OCI-LY7 (cell line): ENCODE measurements around the gene IGF1. TPM values are rescaled to one million over a fixed set of nuclear protein-coding genes. Genes with fewer than 3 reads are reported as not detected.

Experiments
- BruUV-seq: library from RNA; stranded (reverse); fragments of 400-500 nt; replicated peaks from 2 replicates; lab custom pipeline; 2021; lab: Mats Ljungman, UMichigan
- CTCF ChIA-PET: fragments of 300-600 bp; sonication (Branson Sonifier 250); formaldehyde crosslinking; loops from one replicate; lab custom pipeline; 2022; ENCODE audit warnings: antibody characterized with exemption; ENCODE audit not compliant: unreplicated experiment; lab: Charles Lee
- POLR2A ChIA-PET: fragments of 300-600 bp; sonication (Branson Sonifier 250); formaldehyde crosslinking; loops from one replicate; lab custom pipeline; 2022; ENCODE audit warnings: antibody characterized with exemption; lab: Charles Lee
- DNase-seq: peaks from one replicate; pipeline ENCODE4 v3.0.0-alpha.2; 2015; ENCODE audit warnings: low spot score
- H2AFZ ChIP-seq: fragments of 200-600 bp; sonication (generic), shearing (Covaris generic); 2 replicates; pipeline ENCODE4 v1.6.1; 2014; ENCODE audit warnings: mild to moderate bottlenecking, antibody characterized with exemption, low read length, moderate library complexity
- H3K27ac ChIP-seq: fragments of 200-600 bp; sonication (generic); 2 replicates; pipeline ENCODE4 v1.5.1; 2014; ENCODE audit warnings: mixed run types, low read depth, mild to moderate bottlenecking, moderate library complexity, low read length, inconsistent platforms; ENCODE audit not compliant: poor library complexity, severe bottlenecking
- H3K36me3 ChIP-seq: fragments of 200-600 bp; sonication (generic); 2 replicates; pipeline ENCODE4 v1.6.1; 2014; ENCODE audit warnings: mild to moderate bottlenecking, antibody characterized with exemption, low read length, moderate library complexity, mixed read lengths; ENCODE audit not compliant: insufficient read depth
- H3K4me1 ChIP-seq: fragments of 200-600 bp; sonication (generic); 2 replicates; pipeline ENCODE4 v1.5.1; 2014; ENCODE audit warnings: mild to moderate bottlenecking, low read length; ENCODE audit not compliant: insufficient read depth, poor library complexity, severe bottlenecking
- H3K4me2 ChIP-seq: fragments of 200-600 bp; sonication (generic); 2 replicates; pipeline ENCODE4 v1.6.1; 2014; ENCODE audit warnings: mild to moderate bottlenecking, low read length
- H3K4me3 ChIP-seq: fragments of 200-600 bp; sonication (generic); 2 replicates; pipeline ENCODE4 v1.5.1; 2014; ENCODE audit warnings: mild to moderate bottlenecking, low read depth, low read length; ENCODE audit not compliant: poor library complexity, severe bottlenecking
- H3K79me2 ChIP-seq: fragments of 200-600 bp; sonication (generic); 2 replicates; pipeline ENCODE4 v1.6.1; 2016; ENCODE audit warnings: low read depth, mild to moderate bottlenecking, low read length, moderate library complexity, mixed read lengths; ENCODE audit not compliant: insufficient read depth
- H3K9me2 ChIP-seq: fragments of 200-600 bp; sonication (generic); 2 replicates; pipeline ENCODE4 v1.6.1; 2016; ENCODE audit warnings: mild to moderate bottlenecking, low read length, mixed read lengths; ENCODE audit not compliant: insufficient read depth
- H3K9me3 ChIP-seq: fragments of 200-600 bp; sonication (generic); 2 replicates; pipeline ENCODE4 v1.6.1; 2014; ENCODE audit warnings: mild to moderate bottlenecking, mixed run types, low read length, mixed read lengths
- H4K20me1 ChIP-seq: fragments of 200-600 bp; sonication (generic); 2 replicates; pipeline ENCODE4 v1.6.1; 2014; ENCODE audit warnings: mild to moderate bottlenecking, antibody characterized with exemption, low read length, moderate library complexity, mixed read lengths; ENCODE audit not compliant: insufficient read depth
- EZH2phosphoT487 ChIP-seq: fragments of 200-600 bp; sonication (generic); IDR thresholded peaks from 2 replicates; pipeline ENCODE4 v1.6.1; 2018; ENCODE audit warnings: low read depth, borderline replicate concordance, mild to moderate bottlenecking, mixed run types, antibody characterized with exemption, low read length, moderate library complexity, mixed read lengths
- intact Hi-C: fragments of 100-400 bp; cut with micrococcal nuclease; formaldehyde crosslinking; loops from one replicate; pipeline ENCODE4 v1.10.0; 2022; ENCODE audit not compliant: unreplicated experiment
- total RNA-seq, 2 experiments: library from RNA; depleted of rRNA in 1 of 2; stranded (reverse); fragments of >200 nt in 1 of 2; shearing (Covaris generic) in 1 of 2; gene quantifications; 2 replicates each; pipeline ENCODE4 v1.2.3, GENCODE V29; 2014 to 2022
- TF ChIP-seq, protein P1 (sequence below): fragments of 200-600 bp; sonication (generic); conservative IDR thresholded peaks from 2 replicates; pipeline ENCODE4 v1.5.1; 2014; ENCODE audit warnings: mild to moderate bottlenecking, antibody characterized with exemption, low read length, moderate library complexity, mixed read lengths

Gene IGF1
- total RNA-seq, 2 experiments from 2014 or later = not detected

DNA sequence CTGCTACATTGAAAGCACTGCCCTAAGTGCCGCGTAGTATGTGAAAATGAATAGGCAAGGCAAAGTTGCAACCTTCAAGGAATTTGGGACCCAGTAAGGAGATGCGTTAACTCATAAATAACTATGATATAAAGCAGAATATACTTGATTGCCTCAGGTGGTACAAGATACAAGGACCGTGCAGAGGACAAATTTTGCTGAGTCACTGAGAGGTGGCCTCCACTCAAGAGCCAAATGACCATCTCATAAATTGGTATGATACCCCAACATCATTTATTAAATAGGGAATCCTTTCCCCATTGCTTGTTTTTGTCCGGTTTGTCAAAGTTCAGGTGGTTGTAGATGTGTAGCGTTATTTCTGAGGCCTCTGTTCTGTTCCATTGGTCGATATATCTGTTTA, 35.7 kb downstream of the IGF1 start:
- Histone ChIP-seq H2AFZ (no peak overlapping the region), H3K4me2 (no peak overlapping the region), H3K9me2 (no peaks in the 10 kb centered on the region), H3K79me2 (no peaks in the 10 kb centered on the region), H3K9me3 (no peaks in the 10 kb centered on the region), H3K4me1 (no peaks in the 10 kb centered on the region), H3K27ac (no peak overlapping the region), H3K36me3 (no peaks in the 10 kb centered on the region), H4K20me1 (no peaks in the 10 kb centered on the region), H3K4me3 (no peak overlapping the region)
- intact Hi-C loops = no loop called here
- ChIA-PET POLR2A (no interaction called here), CTCF (no interaction called here)
- BruUV-seq = no TSS peak
- TF ChIP-seq EZH2phosphoT487 = no peak
- no peak for DNase-seq

DNA sequence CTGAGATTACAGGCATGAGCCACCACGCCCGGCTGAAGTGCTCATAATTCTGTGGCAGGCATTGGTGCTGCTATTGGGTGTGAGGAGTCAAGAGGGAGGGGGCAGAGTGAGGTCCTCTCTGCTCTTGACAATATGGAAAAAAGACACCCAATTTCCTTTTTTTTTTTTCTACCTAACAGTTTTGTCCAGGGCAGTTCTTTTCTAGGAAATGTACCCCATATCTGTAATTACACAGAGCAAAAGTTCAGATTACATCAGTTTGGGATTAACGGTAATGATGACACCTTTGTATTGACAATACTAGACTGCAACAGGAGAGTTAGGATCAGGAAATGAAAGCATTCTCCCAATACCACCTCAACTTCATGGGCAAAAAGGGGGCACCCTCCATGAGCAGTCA, 36.3 kb downstream of the IGF1 start:
- Histone ChIP-seq H3K9me2 (no peaks in the 10 kb centered on the region), H3K36me3 (no peaks in the 10 kb centered on the region), H3K79me2 (no peaks in the 10 kb centered on the region), H2AFZ (no peak overlapping the region), H3K4me1 (no peaks in the 10 kb centered on the region), H4K20me1 (no peaks in the 10 kb centered on the region), H3K4me2 (no peak overlapping the region), H3K4me3 (no peak overlapping the region), H3K27ac (no peak overlapping the region), H3K9me3 (no peaks in the 10 kb centered on the region)
- no peak for DNase-seq
- BruUV-seq = no TSS peak
- intact Hi-C loops = no loop called here
- CTCF ChIA-PET = no interaction called here
- TF ChIP-seq EZH2phosphoT487 = no peak
- TF ChIP-seq, protein P1, sequence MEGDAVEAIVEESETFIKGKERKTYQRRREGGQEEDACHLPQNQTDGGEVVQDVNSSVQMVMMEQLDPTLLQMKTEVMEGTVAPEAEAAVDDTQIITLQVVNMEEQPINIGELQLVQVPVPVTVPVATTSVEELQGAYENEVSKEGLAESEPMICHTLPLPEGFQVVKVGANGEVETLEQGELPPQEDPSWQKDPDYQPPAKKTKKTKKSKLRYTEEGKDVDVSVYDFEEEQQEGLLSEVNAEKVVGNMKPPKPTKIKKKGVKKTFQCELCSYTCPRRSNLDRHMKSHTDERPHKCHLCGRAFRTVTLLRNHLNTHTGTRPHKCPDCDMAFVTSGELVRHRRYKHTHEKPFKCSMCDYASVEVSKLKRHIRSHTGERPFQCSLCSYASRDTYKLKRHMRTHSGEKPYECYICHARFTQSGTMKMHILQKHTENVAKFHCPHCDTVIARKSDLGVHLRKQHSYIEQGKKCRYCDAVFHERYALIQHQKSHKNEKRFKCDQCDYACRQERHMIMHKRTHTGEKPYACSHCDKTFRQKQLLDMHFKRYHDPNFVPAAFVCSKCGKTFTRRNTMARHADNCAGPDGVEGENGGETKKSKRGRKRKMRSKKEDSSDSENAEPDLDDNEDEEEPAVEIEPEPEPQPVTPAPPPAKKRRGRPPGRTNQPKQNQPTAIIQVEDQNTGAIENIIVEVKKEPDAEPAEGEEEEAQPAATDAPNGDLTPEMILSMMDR = no peak
- POLR2A ChIA-PET = no interaction called here

DNA sequence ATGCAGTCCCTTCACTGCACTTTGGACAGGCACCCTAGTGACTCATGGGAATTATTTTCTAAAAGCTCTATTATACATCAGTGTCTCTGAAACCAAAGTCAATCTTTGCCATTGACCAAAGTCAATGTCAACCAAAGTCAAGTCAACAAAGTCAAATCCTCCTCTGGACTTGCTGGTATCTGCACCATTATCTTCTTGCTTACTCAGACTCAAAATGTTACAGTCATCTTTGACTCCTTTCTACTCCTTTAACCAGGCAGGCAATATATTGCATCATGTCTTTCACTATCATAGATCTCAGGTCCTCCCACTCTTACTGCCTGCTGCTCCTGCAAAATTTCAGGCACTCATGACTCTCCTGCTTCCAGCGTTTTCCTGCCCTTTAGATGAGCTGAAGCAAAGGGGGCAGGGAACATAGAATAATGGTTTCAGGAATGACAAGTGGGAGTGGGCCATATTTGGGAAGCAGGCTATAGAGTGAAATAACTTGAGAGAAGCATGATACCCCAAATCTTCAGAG, 39.2 kb downstream of the IGF1 start:
- Histone ChIP-seq H3K4me3 (no peak overlapping the region), H3K9me3 (no peaks in the 10 kb centered on the region), H3K4me1 (no peaks in the 10 kb centered on the region), H3K27ac (no peak overlapping the region), H4K20me1 (no peaks in the 10 kb centered on the region), H3K4me2 (no peak overlapping the region), H3K36me3 (no peaks in the 10 kb centered on the region), H3K9me2 (no peaks in the 10 kb centered on the region), H3K79me2 (no peaks in the 10 kb centered on the region), H2AFZ (no peak overlapping the region)
- TF ChIP-seq, protein P1 = no peak
- BruUV-seq = no TSS peak
- DNase-seq = no peak
- POLR2A ChIA-PET = no interaction called here
- intact Hi-C loops = no loop called here
- CTCF ChIA-PET = no interaction called here
